ENCODE results near the gene DOCK7.
A peak's percentile ranks its signal among the peaks of the same experiment; 100 is the strongest.
"Not testable (repeated sequence)": the region's sequence is repeated elsewhere in the genome, so short reads cannot be mapped to it uniquely, and the experiment has no call there.

The DOCK7 gene

DNA sequence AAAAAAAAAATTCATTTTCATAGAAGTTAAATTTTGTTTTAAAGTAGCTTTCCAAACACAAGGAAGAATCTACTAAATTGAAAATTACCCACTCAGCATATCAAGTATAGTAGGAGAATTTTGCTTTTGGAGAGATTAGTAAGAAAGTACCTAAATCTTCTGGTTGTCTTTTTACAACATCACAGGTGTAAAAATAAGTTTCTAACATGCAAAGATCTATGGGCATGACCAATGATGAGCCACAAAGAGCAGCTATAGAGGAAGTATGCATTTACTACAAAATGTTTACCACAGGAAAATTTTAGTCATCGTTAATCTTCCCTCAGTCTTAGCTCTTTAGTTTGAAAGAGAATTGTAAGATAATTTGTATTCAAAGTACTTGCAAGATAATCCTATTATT is 62.8 kb downstream of the DOCK7 start:
- no peak for TF ChIP-seq CTCF (IDR thresholded peaks at IDR 0.05; ENCODE audit: low read depth, low read length, missing control alignments)
- DNase-seq = no peak
- no peaks in the 10 kb centered on the region for H3K27me3 ChIP-seq (replicated peaks)
- H3K27ac ChIP-seq = no peak overlapping the region
- no peak overlapping the region for H3K4me3 ChIP-seq (ENCODE audit: low read depth, low read length)
- peaks cover 4% of the 10 kb centered on the region for H3K36me3 ChIP-seq (replicated peaks)
- in situ Hi-C loops (cut with HindIII; ENCODE audit: low pct_ligation_motif_present, low sequenced_read_pairs) = no loop called here

GRCh38 chr1:62621907-62622306 is 66.3 kb downstream of the DOCK7 start:
- TF ChIP-seq CTCF (IDR thresholded peaks at IDR 0.05; ENCODE audit: low read depth, low read length, missing control alignments) = no peak
- H3K27me3 ChIP-seq (replicated peaks) = no peaks in the 10 kb centered on the region
- no peak overlapping the region for H3K4me3 ChIP-seq (ENCODE audit: low read depth, low read length)
- in situ Hi-C loops (cut with HindIII; ENCODE audit: low pct_ligation_motif_present, low sequenced_read_pairs) = no loop called here
- H3K36me3 ChIP-seq (replicated peaks) = peaks cover 2% of the 10 kb centered on the region
- peak; percentile 95 for DNase-seq
- H3K27ac ChIP-seq = peak overlapping the region; percentile 63

GRCh38 chr1:62613890-62614289 is 74.3 kb downstream of the DOCK7 start:
- peak overlapping the region; percentile 37 for H3K27ac ChIP-seq
- H3K4me3 ChIP-seq (ENCODE audit: low read depth, low read length) = no peak overlapping the region
- no peak for DNase-seq
- no peak for TF ChIP-seq CTCF (IDR thresholded peaks at IDR 0.05; ENCODE audit: low read depth, low read length, missing control alignments)
- in situ Hi-C loops (cut with HindIII; ENCODE audit: low pct_ligation_motif_present, low sequenced_read_pairs) = no loop called here
- H3K27me3 ChIP-seq (replicated peaks) = no peaks in the 10 kb centered on the region
- peaks cover 2% of the 10 kb centered on the region for H3K36me3 ChIP-seq (replicated peaks)

DNA sequence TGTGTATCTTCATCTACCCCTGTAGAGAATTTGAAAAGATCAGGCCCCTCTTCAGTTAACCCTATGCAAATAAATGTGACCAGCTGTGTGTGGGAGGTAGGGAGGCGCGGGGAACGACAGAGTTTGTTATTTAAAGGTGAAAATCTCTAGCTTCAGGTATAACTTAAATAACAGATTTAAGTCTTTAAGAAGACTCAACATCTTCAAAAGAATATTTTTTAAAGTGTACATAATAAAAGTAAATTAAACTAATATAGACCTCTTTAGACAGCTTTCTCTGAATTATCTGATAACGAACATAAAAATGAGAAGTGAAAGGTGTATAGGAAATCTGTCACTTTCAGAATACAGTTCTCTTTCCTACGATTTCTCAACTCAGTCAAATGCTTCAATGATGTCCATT is 74.9 kb downstream of the DOCK7 start:
- Histone ChIP-seq H3K36me3 (replicated peaks) (peaks cover 2% of the 10 kb centered on the region), H3K4me3 (ENCODE audit: low read depth, low read length) (no peak overlapping the region), H3K27me3 (replicated peaks) (no peaks in the 10 kb centered on the region), H3K27ac (peak overlapping the region; percentile 37)
- DNase-seq = no peak
- TF ChIP-seq CTCF (IDR thresholded peaks at IDR 0.05; ENCODE audit: low read depth, low read length, missing control alignments) = no peak
- in situ Hi-C loops (cut with HindIII; ENCODE audit: low pct_ligation_motif_present, low sequenced_read_pairs) = no loop called here

- DNase-seq = no peak
- Histone ChIP-seq H3K36me3 (replicated peaks) (peaks cover 2% of the 10 kb centered on the region), H3K27me3 (replicated peaks) (no peaks in the 10 kb centered on the region), H3K4me3 (ENCODE audit: low read depth, low read length) (no peak overlapping the region), H3K27ac (no peak overlapping the region)
- TF ChIP-seq CTCF (IDR thresholded peaks at IDR 0.05; ENCODE audit: low read depth, low read length, missing control alignments) = no peak
- in situ Hi-C loops (cut with HindIII; ENCODE audit: low pct_ligation_motif_present, low sequenced_read_pairs) = no loop called here
Measured at GRCh38 chr1:62612770-62613169, 75.4 kb downstream of the DOCK7 start.

GRCh38 chr1:62610588-62610987 is 77.6 kb downstream of the DOCK7 start:
- H3K27ac ChIP-seq; H3K4me3 ChIP-seq (ENCODE audit: low read depth, low read length); H3K36me3 ChIP-seq (replicated peaks); in situ Hi-C loops (cut with HindIII; ENCODE audit: low pct_ligation_motif_present, low sequenced_read_pairs); H3K27me3 ChIP-seq (replicated peaks); DNase-seq: not testable (repeated sequence)
